WTC11 (cell line): ENCODE results near the gene LSM11.

Experiments used
- ATF1 ChIP-seq: sonication (generic); formaldehyde crosslinking; IDR thresholded peaks from 2 replicates; pipeline ENCODE4 v1.8.1; 2023; ENCODE audit warnings: mild to moderate bottlenecking, moderate library complexity, missing genetic modification reagents
- ATF3 ChIP-seq: sonication (generic); formaldehyde crosslinking; conservative IDR thresholded peaks from 2 replicates; pipeline ENCODE4 v1.8.1; 2022; ENCODE audit warnings: mild to moderate bottlenecking, missing genetic modification reagents
- MAX ChIP-seq: sonication (generic); formaldehyde crosslinking; IDR thresholded peaks from 2 replicates; pipeline ENCODE4 v1.8.0; 2022; ENCODE audit warnings: mild to moderate bottlenecking, missing genetic modification reagents
- TF ChIP-seq, protein P1 (sequence below): sonication (generic); formaldehyde crosslinking; IDR thresholded peaks from 2 replicates; pipeline ENCODE4 v1.8.1; 2022; ENCODE audit warnings: mild to moderate bottlenecking, moderate library complexity, missing genetic modification reagents
- TF ChIP-seq, protein P2 (sequence below): fragments of 200-600 bp; IDR thresholded peaks from 2 replicates; pipeline ENCODE4 v1.8.0; 2022; ENCODE audit warnings: antibody characterized with exemption

GRCh38 chr5:157756122-157756521 lies 12.6 kb downstream of the LSM11 start:
- TF ChIP-seq ATF1 (CRISPR knock-in tag) (no peak), ATF3 (CRISPR knock-in tag) (no peak), MAX (CRISPR knock-in tag) (no peak)
- TF ChIP-seq, protein P1, sequence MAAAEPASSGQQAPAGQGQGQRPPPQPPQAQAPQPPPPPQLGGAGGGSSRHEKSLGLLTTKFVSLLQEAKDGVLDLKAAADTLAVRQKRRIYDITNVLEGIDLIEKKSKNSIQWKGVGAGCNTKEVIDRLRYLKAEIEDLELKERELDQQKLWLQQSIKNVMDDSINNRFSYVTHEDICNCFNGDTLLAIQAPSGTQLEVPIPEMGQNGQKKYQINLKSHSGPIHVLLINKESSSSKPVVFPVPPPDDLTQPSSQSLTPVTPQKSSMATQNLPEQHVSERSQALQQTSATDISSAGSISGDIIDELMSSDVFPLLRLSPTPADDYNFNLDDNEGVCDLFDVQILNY: no peak
- TF ChIP-seq, protein P2, sequence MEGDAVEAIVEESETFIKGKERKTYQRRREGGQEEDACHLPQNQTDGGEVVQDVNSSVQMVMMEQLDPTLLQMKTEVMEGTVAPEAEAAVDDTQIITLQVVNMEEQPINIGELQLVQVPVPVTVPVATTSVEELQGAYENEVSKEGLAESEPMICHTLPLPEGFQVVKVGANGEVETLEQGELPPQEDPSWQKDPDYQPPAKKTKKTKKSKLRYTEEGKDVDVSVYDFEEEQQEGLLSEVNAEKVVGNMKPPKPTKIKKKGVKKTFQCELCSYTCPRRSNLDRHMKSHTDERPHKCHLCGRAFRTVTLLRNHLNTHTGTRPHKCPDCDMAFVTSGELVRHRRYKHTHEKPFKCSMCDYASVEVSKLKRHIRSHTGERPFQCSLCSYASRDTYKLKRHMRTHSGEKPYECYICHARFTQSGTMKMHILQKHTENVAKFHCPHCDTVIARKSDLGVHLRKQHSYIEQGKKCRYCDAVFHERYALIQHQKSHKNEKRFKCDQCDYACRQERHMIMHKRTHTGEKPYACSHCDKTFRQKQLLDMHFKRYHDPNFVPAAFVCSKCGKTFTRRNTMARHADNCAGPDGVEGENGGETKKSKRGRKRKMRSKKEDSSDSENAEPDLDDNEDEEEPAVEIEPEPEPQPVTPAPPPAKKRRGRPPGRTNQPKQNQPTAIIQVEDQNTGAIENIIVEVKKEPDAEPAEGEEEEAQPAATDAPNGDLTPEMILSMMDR: no peak
